Superior temporal gyrus (tissue), 1 donor: Measurements from ENCODE around the gene OLFML2A.

Source experiments
- DNase-seq: peaks from one replicate; pipeline ENCODE4 v3.0.0-alpha.2; 2016; ENCODE audit errors: extremely low spot score

OLFML2A gene

GRCh38 chr9:124778575-124779367 lies 1.8 kb downstream of the OLFML2A start:
- no peak for DNase-seq

DNA sequence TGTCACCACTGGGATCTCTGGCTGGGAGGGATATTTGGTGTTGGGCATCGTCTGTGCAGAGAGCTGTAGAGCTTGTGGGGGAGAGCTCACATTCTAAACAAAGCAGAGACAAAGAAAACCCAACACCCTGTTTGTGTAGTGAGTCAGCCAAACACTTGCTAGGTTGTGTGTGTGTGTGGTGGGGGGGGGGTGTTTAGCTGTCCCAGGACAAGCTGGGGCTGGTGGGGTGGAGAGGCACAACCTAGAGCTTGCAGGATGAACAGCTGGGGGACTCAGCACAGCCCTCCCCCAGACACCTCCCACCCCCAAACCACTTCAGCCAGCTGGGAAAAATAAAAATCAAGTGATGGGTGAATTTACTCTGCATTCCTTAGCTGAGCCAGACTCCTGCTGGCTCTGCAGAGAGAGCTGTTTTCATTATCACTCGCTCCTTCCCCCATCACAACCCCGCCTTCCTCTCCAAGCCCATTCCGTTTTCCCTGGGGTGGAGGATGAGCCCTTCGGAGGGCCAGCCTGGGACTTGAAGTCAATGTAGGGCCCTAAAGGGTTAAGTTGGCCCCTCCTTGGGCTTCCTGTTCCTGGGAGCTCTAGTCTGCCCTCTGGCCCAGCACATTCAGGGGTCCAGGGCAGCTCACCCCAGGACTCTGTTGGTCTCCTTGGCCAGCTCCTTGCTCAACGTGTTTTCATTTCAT lies 2.6 kb downstream of the OLFML2A start:
- no peak for DNase-seq

DNA sequence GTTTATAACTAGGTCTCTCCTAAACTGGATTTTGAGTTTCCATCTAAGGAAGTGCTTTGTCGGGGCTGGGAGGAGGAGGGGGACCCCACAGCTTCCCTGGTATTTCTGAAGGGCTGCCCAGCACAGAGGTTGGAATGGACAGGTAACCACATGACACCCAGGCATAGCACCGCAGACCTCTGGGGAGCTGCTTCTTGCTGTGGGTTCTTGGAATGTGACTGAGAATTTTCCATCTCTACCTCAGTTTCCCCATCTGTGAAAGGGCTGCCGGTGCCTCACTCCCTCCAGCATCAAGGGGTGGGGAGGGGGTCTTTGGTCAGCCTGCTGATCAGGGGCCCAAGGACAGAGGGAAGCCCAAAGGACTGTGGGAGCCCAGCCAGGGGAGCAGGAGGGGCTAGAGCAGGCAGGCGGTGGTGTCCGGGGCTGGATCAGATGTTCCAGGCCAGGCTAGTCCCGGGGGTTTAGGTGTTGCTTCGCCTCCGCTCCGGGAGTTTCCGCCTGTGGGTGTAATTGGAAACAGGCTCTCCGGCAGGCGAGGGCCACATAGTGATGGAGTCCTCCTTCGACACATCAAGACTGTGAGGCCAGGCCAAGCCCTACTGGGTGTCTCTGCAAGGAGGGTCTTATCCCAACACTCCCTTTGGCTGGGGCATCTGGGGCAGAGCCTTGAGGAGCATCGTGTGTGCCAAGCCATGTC lies 3.3 kb downstream of the OLFML2A start:
- DNase-seq = no peak

GRCh38 chr9:124780757-124781151 lies 3.8 kb downstream of the OLFML2A start:
- no peak for DNase-seq

DNA sequence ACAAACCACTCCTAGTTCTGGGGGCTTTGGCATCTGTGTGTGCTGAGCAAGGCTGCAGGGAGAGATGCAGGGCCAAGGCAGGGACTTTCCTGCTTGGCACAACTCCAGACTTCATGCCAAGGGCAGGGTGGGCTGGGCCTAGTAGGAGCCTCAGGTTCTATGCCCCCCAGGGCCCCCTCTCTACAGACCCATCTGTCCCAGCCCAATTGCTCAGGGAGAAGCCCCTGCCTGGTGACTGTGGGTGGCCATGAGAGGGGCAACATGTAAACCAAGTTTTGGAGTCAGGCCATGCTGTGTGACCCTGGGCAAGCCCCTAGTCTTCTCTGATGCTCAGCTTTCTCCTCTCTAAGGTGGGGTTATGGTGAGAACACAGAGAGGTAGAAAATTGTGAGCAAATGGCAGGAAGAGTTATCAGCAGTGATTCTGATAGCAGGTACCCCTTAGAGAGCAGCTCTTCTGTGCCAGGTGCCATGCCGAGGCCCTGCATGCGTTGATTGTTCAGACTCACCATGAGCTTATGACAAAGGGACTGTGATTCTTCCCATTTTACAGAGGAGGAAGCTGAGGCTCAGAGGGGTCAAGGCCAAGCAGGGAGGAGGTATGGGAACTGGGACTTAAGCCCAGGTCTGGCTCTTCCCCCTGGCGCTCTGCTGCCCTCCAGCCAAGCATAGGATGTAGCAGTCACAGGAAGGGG lies 5.2 kb downstream of the OLFML2A start:
- DNase-seq = no peak

DNA sequence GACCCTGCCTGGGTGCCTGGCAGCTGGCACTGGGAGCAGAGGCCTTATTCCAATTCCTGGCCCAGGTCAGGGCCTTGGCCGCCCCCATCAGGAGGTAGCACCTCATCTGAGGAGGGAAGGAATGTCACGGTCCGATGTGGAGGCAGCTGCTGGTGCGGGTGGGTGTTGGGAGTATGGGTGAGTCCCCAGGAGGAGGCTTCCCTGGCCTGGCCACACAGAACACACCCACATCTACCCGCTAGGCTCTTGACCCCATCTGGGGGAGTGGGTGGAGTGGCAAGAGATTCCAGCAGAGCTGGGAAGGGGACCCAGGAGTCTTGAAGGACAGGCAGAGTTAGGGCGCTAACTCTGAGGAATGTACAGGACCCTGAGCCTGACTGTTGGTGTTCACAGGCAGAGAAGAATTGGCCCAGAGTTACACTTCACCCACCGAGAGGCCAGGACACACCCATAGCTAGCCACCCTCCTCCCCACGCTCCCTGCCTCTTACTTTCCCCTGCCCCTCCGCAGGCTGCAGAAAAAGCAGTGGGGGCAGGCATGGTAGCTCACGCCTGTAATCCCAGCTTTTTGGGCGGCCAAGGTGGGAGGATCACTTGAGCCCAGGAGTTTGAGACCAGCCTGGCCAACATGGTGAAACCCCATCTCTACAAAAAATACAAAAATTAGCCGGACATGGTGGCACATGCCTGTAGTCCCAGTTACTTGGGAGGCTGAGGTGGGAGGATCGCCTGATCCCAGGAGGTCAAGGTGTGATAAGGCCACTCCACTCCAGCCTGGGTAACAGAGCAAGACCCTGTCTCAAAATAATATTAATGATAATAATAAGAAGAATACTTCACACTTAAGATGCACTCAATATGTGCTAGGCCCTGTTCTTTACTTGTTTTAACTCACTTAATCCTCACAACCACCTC lies 6.0 kb downstream of the OLFML2A start:
- no peak for DNase-seq

- no peak for DNase-seq
Measured at GRCh38 chr9:124783830-124784229, 6.9 kb downstream of the OLFML2A start.

- no peak for DNase-seq
Measured at GRCh38 chr9:124784509-124784908, 7.6 kb downstream of the OLFML2A start.

- no peak for DNase-seq
Measured at GRCh38 chr9:124786881-124787573, 10.1 kb downstream of the OLFML2A start.

- DNase-seq = no peak
Measured at GRCh38 chr9:124788542-124789217, 11.7 kb downstream of the OLFML2A start.

DNA sequence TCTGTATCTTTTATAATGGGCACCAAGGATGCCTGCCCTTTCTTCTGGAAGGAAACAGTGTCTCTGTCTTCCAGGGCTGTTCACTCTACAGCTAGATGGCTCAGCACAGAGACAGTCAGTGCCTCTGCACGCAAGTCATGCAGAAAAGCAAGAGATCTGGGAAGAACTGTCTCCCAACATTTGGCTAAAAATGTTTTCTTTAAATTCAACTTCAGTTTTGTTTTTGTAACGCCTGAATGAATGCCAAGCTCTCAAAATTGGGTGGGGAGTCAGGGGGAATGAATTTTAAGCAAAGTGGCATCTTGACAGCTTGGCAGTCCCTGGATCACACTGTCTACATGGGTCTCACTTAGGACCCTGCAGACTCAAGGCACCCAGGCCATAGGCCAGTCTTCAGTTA lies 12.6 kb downstream of the OLFML2A start:
- DNase-seq = no peak

DNA sequence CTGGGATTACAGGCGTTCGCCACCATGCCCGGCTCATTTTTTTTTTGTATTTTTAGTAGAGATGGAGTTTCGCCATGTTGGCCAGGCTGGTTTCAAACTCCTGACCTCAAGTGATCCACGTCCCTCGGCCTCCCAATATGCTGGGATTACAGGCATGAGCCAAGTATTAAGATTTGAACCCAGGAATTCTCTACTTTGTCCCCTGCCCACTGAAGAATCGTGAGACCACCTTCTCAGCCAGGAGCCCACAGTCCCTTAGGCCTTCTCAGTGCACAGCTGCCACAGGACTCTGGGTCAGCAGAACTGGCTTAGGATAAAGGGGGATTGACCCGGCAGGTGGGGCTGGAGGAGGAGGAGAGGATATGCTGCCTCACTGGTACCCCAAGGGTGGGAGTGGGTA lies 13.4 kb downstream of the OLFML2A start:
- DNase-seq = no peak

DNA sequence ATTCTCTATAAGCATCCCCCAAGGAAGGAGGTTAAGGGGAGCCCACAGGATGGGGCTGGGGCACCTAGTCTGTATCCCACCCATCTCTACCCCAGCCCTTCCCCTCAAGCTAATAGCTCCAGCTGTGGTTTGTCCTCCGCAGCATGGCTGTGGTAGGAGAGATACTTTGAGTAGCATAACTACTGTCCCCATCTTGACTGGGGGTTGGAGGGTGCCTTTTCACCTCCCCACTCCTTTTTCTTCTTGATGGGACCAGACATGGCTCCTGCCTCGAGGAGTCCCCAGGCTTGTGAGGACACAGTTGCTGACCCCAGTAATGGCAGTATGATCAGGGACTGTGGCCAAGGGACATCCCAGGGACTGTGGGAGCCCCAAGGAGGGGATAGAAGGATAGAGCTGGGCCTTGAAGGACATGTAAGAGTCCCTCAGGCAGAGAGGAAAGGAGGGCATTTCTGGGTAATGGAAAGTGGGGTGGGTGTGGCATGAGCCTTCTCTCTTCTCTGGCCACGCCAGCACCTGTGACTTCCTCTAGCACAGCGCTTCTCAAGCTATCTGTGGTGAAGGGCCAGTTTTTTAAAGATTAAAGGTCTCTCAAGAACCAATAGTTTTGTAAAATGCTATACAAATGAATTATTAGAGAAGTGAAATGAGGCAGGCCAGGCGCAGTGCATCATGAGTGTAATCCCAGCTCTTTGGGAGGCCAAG lies 14.0 kb downstream of the OLFML2A start:
- DNase-seq = no peak

- no peak for DNase-seq
Measured at GRCh38 chr9:124792257-124793014, 15.5 kb downstream of the OLFML2A start.

DNA sequence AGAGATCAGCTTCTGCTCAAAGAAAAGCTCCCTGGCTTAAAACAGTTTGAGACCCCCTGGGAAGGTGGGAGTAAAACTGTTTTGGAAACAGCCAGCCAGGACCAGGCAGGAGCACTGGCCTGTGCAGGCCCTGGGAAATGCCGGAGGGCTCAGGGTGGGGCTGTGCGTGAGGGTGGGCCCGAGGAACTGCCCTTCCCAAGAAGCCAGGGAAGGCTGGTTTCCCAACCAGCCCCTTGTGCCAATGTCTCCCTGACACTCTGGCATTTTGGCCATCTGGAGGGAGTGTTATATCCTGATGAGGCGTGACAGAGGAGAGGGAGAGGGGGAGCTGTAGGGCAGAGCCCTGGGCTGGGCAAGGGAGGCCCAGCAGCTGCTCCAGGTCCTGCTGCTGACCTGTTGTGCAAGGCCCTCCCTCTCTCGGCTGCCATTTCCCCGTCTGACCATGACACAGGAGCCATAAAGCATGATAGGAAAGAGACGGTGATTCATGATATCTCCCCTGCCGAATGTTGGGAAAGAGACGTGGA lies 16.1 kb downstream of the OLFML2A start:
- no peak for DNase-seq

GRCh38 chr9:124794902-124795491 lies 18.1 kb downstream of the OLFML2A start:
- no peak for DNase-seq

DNA sequence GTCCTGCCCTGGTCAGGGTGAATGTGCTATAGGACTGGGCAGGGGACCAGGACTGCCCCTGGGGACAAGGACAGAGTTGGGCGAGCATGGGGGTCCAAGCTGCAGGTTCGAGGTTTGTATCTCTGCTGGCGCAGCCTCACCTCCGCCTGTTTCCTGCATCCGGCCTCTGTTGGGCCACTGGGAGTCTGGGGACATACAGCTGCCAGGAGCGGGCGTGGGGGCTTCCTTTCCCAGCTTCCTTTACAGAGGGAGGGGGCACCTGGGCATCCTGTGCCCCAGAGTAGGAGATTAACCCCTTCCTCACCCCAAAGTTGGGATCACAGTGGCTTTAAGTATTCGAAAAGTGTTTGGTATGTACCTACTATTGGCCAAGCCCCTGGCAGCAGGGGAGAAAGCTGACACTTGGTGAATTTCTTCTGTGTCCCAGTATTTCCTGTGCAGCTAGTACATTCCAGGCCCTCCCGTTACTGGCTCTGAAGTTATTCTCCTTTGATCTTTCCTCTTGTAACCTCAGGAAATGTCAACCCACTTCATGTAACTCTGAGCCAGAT lies 19.0 kb downstream of the OLFML2A start:
- DNase-seq = no peak
